Caco-2 (cell line): ENCODE data around the gene RFX3. TPM values are rescaled to one million over a fixed set of nuclear protein-coding genes. Genes with fewer than 3 reads are reported as not detected.

Experiments
- BruUV-seq: library from RNA; stranded (reverse); fragments of 400-500 nt; replicated peaks from 2 replicates; lab custom pipeline; 2021; lab: Mats Ljungman, UMichigan
- CTCF ChIA-PET: fragments of 300-600 bp; sonication (Branson Sonifier 250); formaldehyde crosslinking; loops from one replicate; lab custom pipeline; 2022; ENCODE audit warnings: antibody characterized with exemption; lab: Charles Lee
- POLR2A ChIA-PET: fragments of 300-600 bp; sonication (Branson Sonifier 250); formaldehyde crosslinking; loops from one replicate; lab custom pipeline; 2022; ENCODE audit warnings: antibody characterized with exemption; lab: Charles Lee
- DNase-seq, 2 experiments: peaks; one replicate each; pipeline versions ENCODE4 v3.0.0 to v3.0.0-alpha.2; 2020 to 2022
- H3K27me3 ChIP-seq: replicated peaks from 2 replicates; pipeline ENCODE4 v1.6.0; 2011; ENCODE audit warnings: low read length; ENCODE audit not compliant: control insufficient read depth, insufficient read depth
- H3K36me3 ChIP-seq: 2 replicates; pipeline ENCODE4 v1.5.1; 2011; ENCODE audit warnings: low read length; ENCODE audit not compliant: control insufficient read depth, insufficient read depth
- H3K4me1 ChIP-seq: fragments of 250-450 bp; sonication (Bioruptor Pico); 2 replicates; pipeline ENCODE4 v1.5.1; 2020; ENCODE audit warnings: mild to moderate bottlenecking
- H3K4me3 ChIP-seq: 2 replicates; pipeline ENCODE4 v1.5.1; 2011; ENCODE audit warnings: low read depth, mild to moderate bottlenecking, control low read depth, low read length
- H3K9me3 ChIP-seq: fragments of 250-450 bp; sonication (Bioruptor Pico); 2 replicates; pipeline ENCODE4 v1.5.1; 2020; ENCODE audit warnings: mild to moderate bottlenecking, moderate library complexity
- H3K27ac Mint-ChIP-seq: one replicate; pipeline ENCODE4 v1.8.0; 2022; ENCODE audit warnings: mixed read lengths; ENCODE audit not compliant: unreplicated experiment
- H3K27me3 Mint-ChIP-seq: one replicate; pipeline ENCODE4 v1.8.0; 2022; ENCODE audit warnings: mixed read lengths; ENCODE audit not compliant: insufficient read depth, unreplicated experiment
- H3K36me3 Mint-ChIP-seq: one replicate; pipeline ENCODE4 v1.8.0; 2022; ENCODE audit warnings: mild to moderate bottlenecking, mixed read lengths; ENCODE audit not compliant: insufficient read depth, unreplicated experiment
- H3K4me1 Mint-ChIP-seq: one replicate; pipeline ENCODE4 v1.8.0; 2022; ENCODE audit warnings: low read depth, mixed read lengths; ENCODE audit not compliant: unreplicated experiment
- H3K4me3 Mint-ChIP-seq: one replicate; pipeline ENCODE4 v1.8.0; 2022; ENCODE audit warnings: mild to moderate bottlenecking, moderate library complexity, mixed read lengths; ENCODE audit not compliant: unreplicated experiment
- H3K9me3 Mint-ChIP-seq: one replicate; pipeline ENCODE4 v1.8.0; 2022; ENCODE audit warnings: mixed read lengths; ENCODE audit not compliant: unreplicated experiment
- CTCF ChIP-seq, 2 experiments: fragments of 200-600 bp in 1 of 2; IDR thresholded peaks; 1 replicate in 1 of 2; 2 replicates in 1 of 2; pipeline versions ENCODE4 v1.5.1 to v1.8.0; 2011 to 2022; ENCODE audit warnings: antibody characterized with exemption in 1 of 2, control low read depth in 1 of 2, inconsistent platforms in 1 of 2, low read depth in 1 of 2, low read length in 1 of 2, mild to moderate bottlenecking in 1 of 2, moderate library complexity in 1 of 2; ENCODE audit not compliant: insufficient read depth in 1 of 2, severe bottlenecking in 1 of 2, unreplicated experiment in 1 of 2
- intact Hi-C: fragments of 100-400 bp; cut with micrococcal nuclease; formaldehyde crosslinking; loops from one replicate; pipeline ENCODE4 v1.10.0; 2022; ENCODE audit not compliant: unreplicated experiment
- total RNA-seq: library from RNA; stranded (reverse); gene quantifications from 2 replicates; pipeline ENCODE4 v1.2.3, GENCODE V29; 2022

Gene RFX3
- total RNA-seq, 1 experiment from 2014 or later = 4.2 TPM

GRCh38 chr9:3336951-3337350 lies 188.8 kb downstream of the RFX3 start:
- Mint-ChIP-seq H3K9me3 (no peaks in the 10 kb centered on the region), H3K36me3 (no peaks in the 10 kb centered on the region), H3K4me3 (no peak overlapping the region), H3K27me3 (no peaks in the 10 kb centered on the region), H3K4me1 (no peaks in the 10 kb centered on the region), H3K27ac (no peak overlapping the region)
- ChIA-PET CTCF (no interaction called here), POLR2A (no interaction called here)
- Histone ChIP-seq H3K9me3 (no peaks in the 10 kb centered on the region), H3K36me3 (no peaks in the 10 kb centered on the region), H3K4me1 (no peaks in the 10 kb centered on the region), H3K27me3 (no peaks in the 10 kb centered on the region), H3K4me3 (no peak overlapping the region)
- BruUV-seq = no TSS peak
- TF ChIP-seq CTCF (IDR thresholded peaks at IDR 0.05; ENCODE audit: insufficient read depth in 1 of 2, low read depth in 1 of 2, low read length in 1 of 2, severe bottlenecking in 1 of 2, unreplicated experiment in 1 of 2) = no peak
- DNase-seq = no peak
- intact Hi-C loops = no loop called here

GRCh38 chr9:3332802-3333201 lies 193.0 kb downstream of the RFX3 start:
- no peaks in the 10 kb centered on the region for H3K27me3 ChIP-seq
- no peak overlapping the region for H3K4me3 ChIP-seq
- H3K27ac Mint-ChIP-seq = no peak overlapping the region
- POLR2A ChIA-PET = no interaction called here
- BruUV-seq = no TSS peak
- no peaks in the 10 kb centered on the region for H3K27me3 Mint-ChIP-seq
- no peaks in the 10 kb centered on the region for H3K9me3 Mint-ChIP-seq
- no peaks in the 10 kb centered on the region for H3K4me1 ChIP-seq
- H3K4me3 Mint-ChIP-seq = no peak overlapping the region
- CTCF ChIA-PET = no interaction called here
- H3K4me1 Mint-ChIP-seq = no peaks in the 10 kb centered on the region
- DNase-seq = no peak
- intact Hi-C loops = loop anchor here (1.0 kb wide), 1 partner anchor 108 kb away; no protein-coding TSS in a partner anchor
- no peaks in the 10 kb centered on the region for H3K9me3 ChIP-seq
- H3K36me3 Mint-ChIP-seq = no peaks in the 10 kb centered on the region
- no peaks in the 10 kb centered on the region for H3K36me3 ChIP-seq
- TF ChIP-seq CTCF (IDR thresholded peaks at IDR 0.05; ENCODE audit: insufficient read depth in 1 of 2, low read depth in 1 of 2, low read length in 1 of 2, severe bottlenecking in 1 of 2, unreplicated experiment in 1 of 2) = no peak

DNA sequence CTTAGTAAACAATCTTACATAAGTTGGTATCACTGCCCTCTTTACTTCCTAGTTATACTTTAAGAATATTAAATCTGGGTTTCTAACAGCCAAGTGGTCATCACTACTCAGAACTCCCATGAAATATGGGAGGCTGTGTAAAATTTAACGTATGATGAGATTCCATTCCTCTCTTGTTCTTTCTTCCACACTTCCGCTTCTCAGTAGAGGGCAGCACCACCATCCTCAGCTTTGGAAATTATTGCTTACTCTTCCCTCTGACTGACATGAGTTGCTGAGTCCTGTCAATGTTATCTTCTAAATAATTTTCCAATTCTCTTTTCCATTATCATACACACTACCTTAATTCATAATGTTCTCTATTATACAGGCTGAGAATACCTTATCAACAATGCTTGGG lies 194.0 kb downstream of the RFX3 start:
- Histone ChIP-seq H3K9me3 (no peaks in the 10 kb centered on the region), H3K36me3 (no peaks in the 10 kb centered on the region), H3K4me3 (no peak overlapping the region), H3K27me3 (no peaks in the 10 kb centered on the region), H3K4me1 (no peaks in the 10 kb centered on the region)
- H3K9me3 Mint-ChIP-seq = no peaks in the 10 kb centered on the region
- ChIA-PET POLR2A (no interaction called here), CTCF (interaction anchor here (2.2 kb wide), 1 partner anchor 109 kb away, joined by 12 read pairs; no protein-coding TSS in a partner anchor)
- no peaks in the 10 kb centered on the region for H3K4me1 Mint-ChIP-seq
- peak in 1 of 2 experiments; percentile 41 for TF ChIP-seq CTCF (IDR thresholded peaks at IDR 0.05; ENCODE audit: insufficient read depth in 1 of 2, low read depth in 1 of 2, low read length in 1 of 2, severe bottlenecking in 1 of 2, unreplicated experiment in 1 of 2)
- H3K27me3 Mint-ChIP-seq = no peaks in the 10 kb centered on the region
- DNase-seq = peak; percentile 16 to 26
- no peak overlapping the region for H3K4me3 Mint-ChIP-seq
- no peaks in the 10 kb centered on the region for H3K36me3 Mint-ChIP-seq
- no peak overlapping the region for H3K27ac Mint-ChIP-seq
- BruUV-seq = no TSS peak
- intact Hi-C loops = loop anchor here (1.0 kb wide), 1 partner anchor 110 kb away; no protein-coding TSS in a partner anchor
